Caco-2 (cell line): ENCODE results near the gene DDX49. TPM values are rescaled to one million over a fixed set of nuclear protein-coding genes. Genes with fewer than 3 reads are reported as not detected.

Source experiments
- BruUV-seq: library from RNA; stranded (reverse); fragments of 400-500 nt; replicated peaks from 2 replicates; lab custom pipeline; 2021; lab: Mats Ljungman, UMichigan
- CTCF ChIA-PET: fragments of 300-600 bp; sonication (Branson Sonifier 250); formaldehyde crosslinking; loops from one replicate; lab custom pipeline; 2022; ENCODE audit warnings: antibody characterized with exemption; lab: Charles Lee
- POLR2A ChIA-PET: fragments of 300-600 bp; sonication (Branson Sonifier 250); formaldehyde crosslinking; loops from one replicate; lab custom pipeline; 2022; ENCODE audit warnings: antibody characterized with exemption; lab: Charles Lee
- DNase-seq, 2 experiments: peaks; one replicate each; pipeline versions ENCODE4 v3.0.0 to v3.0.0-alpha.2; 2020 to 2022
- H3K27me3 ChIP-seq: replicated peaks from 2 replicates; pipeline ENCODE4 v1.6.0; 2011; ENCODE audit warnings: low read length; ENCODE audit not compliant: control insufficient read depth, insufficient read depth
- H3K36me3 ChIP-seq: 2 replicates; pipeline ENCODE4 v1.5.1; 2011; ENCODE audit warnings: low read length; ENCODE audit not compliant: control insufficient read depth, insufficient read depth
- H3K4me1 ChIP-seq: fragments of 250-450 bp; sonication (Bioruptor Pico); 2 replicates; pipeline ENCODE4 v1.5.1; 2020; ENCODE audit warnings: mild to moderate bottlenecking
- H3K4me3 ChIP-seq: 2 replicates; pipeline ENCODE4 v1.5.1; 2011; ENCODE audit warnings: low read depth, mild to moderate bottlenecking, control low read depth, low read length
- H3K9me3 ChIP-seq: fragments of 250-450 bp; sonication (Bioruptor Pico); 2 replicates; pipeline ENCODE4 v1.5.1; 2020; ENCODE audit warnings: mild to moderate bottlenecking, moderate library complexity
- H3K27ac Mint-ChIP-seq: one replicate; pipeline ENCODE4 v1.8.0; 2022; ENCODE audit warnings: mixed read lengths; ENCODE audit not compliant: unreplicated experiment
- H3K27me3 Mint-ChIP-seq: one replicate; pipeline ENCODE4 v1.8.0; 2022; ENCODE audit warnings: mixed read lengths; ENCODE audit not compliant: insufficient read depth, unreplicated experiment
- H3K36me3 Mint-ChIP-seq: one replicate; pipeline ENCODE4 v1.8.0; 2022; ENCODE audit warnings: mild to moderate bottlenecking, mixed read lengths; ENCODE audit not compliant: insufficient read depth, unreplicated experiment
- H3K4me1 Mint-ChIP-seq: one replicate; pipeline ENCODE4 v1.8.0; 2022; ENCODE audit warnings: low read depth, mixed read lengths; ENCODE audit not compliant: unreplicated experiment
- H3K4me3 Mint-ChIP-seq: one replicate; pipeline ENCODE4 v1.8.0; 2022; ENCODE audit warnings: mild to moderate bottlenecking, moderate library complexity, mixed read lengths; ENCODE audit not compliant: unreplicated experiment
- H3K9me3 Mint-ChIP-seq: one replicate; pipeline ENCODE4 v1.8.0; 2022; ENCODE audit warnings: mixed read lengths; ENCODE audit not compliant: unreplicated experiment
- intact Hi-C: fragments of 100-400 bp; cut with micrococcal nuclease; formaldehyde crosslinking; loops from one replicate; pipeline ENCODE4 v1.10.0; 2022; ENCODE audit not compliant: unreplicated experiment
- total RNA-seq: library from RNA; stranded (reverse); gene quantifications from 2 replicates; pipeline ENCODE4 v1.2.3, GENCODE V29; 2022
- TF ChIP-seq, protein P1 (sequence below), 2 experiments: fragments of 200-600 bp in 1 of 2; IDR thresholded peaks; 1 replicate in 1 of 2; 2 replicates in 1 of 2; pipeline versions ENCODE4 v1.5.1 to v1.8.0; 2011 to 2022; ENCODE audit warnings: antibody characterized with exemption in 1 of 2, control low read depth in 1 of 2, inconsistent platforms in 1 of 2, low read depth in 1 of 2, low read length in 1 of 2, mild to moderate bottlenecking in 1 of 2, moderate library complexity in 1 of 2; ENCODE audit not compliant: insufficient read depth in 1 of 2, severe bottlenecking in 1 of 2, unreplicated experiment in 1 of 2

DDX49 gene
- total RNA-seq, 1 experiment from 2014 or later: 48.7 TPM

DNA sequence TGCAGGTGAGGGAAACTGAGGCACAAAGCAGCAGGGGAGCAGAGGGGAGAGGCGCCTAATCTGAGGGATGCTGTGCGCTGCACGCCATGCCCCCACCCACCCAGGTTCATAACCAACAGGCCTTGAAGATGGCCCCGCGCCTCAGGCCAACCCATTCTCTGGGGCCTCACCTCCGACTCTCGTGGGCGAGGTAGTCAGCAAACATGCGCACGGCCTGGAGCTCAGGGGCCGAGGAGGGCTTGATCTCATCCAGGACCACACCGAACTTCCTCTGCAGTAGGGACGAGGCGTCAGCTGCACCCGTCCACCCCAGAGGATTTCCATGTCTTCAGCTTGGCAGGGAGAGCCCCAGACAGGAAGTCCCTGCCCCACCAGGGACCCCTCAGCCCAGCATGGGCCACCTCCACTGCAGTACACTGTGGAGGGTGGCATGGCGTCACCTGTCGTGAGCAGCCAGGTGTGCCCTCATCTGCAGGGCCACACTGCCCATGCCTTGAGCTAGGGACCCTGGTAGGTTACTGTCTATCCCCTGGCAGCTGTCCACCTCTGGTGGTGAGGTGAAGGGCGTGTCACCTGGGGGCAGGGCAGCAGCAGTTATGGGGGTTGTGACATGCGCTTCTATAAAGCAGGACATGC lies 8.6 kb upstream of the DDX49 start:
- H3K4me3 Mint-ChIP-seq: no peak overlapping the region
- DNase-seq: no peak
- Histone ChIP-seq H3K36me3 (no peaks in the 10 kb centered on the region), H3K4me3 (no peak overlapping the region), H3K4me1 (no peaks in the 10 kb centered on the region), H3K27me3 (no peaks in the 10 kb centered on the region), H3K9me3 (no peaks in the 10 kb centered on the region)
- no peak overlapping the region for H3K27ac Mint-ChIP-seq
- peaks cover 50% of the 10 kb centered on the region for H3K36me3 Mint-ChIP-seq
- TF ChIP-seq, protein P1, sequence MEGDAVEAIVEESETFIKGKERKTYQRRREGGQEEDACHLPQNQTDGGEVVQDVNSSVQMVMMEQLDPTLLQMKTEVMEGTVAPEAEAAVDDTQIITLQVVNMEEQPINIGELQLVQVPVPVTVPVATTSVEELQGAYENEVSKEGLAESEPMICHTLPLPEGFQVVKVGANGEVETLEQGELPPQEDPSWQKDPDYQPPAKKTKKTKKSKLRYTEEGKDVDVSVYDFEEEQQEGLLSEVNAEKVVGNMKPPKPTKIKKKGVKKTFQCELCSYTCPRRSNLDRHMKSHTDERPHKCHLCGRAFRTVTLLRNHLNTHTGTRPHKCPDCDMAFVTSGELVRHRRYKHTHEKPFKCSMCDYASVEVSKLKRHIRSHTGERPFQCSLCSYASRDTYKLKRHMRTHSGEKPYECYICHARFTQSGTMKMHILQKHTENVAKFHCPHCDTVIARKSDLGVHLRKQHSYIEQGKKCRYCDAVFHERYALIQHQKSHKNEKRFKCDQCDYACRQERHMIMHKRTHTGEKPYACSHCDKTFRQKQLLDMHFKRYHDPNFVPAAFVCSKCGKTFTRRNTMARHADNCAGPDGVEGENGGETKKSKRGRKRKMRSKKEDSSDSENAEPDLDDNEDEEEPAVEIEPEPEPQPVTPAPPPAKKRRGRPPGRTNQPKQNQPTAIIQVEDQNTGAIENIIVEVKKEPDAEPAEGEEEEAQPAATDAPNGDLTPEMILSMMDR (IDR thresholded peaks at IDR 0.05; ENCODE audit: insufficient read depth in 1 of 2, low read depth in 1 of 2, low read length in 1 of 2, severe bottlenecking in 1 of 2, unreplicated experiment in 1 of 2): no peak
- BruUV-seq: no TSS peak
- CTCF ChIA-PET: no interaction called here
- intact Hi-C loops: no loop called here
- POLR2A ChIA-PET: no interaction called here
- no peaks in the 10 kb centered on the region for H3K27me3 Mint-ChIP-seq
- no peaks in the 10 kb centered on the region for H3K9me3 Mint-ChIP-seq
- H3K4me1 Mint-ChIP-seq: no peaks in the 10 kb centered on the region

DNA sequence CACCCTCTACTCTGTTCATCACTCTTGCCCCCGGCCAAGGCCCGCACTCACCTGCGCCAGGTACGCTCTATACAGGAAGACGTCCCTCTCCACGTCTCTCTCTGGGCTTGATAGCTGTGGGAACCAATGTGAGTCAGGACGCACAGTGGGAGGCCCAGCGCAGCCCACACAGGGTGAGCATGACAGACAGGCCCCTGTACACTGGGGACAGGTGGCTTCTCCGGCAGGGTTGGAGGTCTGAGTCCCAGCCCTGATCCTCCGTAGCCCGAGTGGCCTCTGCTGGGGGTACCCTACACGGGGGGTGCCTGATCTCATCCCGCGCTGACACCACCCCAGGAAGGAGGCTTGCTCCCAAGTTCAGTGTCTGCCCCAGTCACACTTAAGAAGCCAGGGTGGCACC lies 6.6 kb upstream of the DDX49 start:
- TF ChIP-seq, protein P1 (IDR thresholded peaks at IDR 0.05; ENCODE audit: insufficient read depth in 1 of 2, low read depth in 1 of 2, low read length in 1 of 2, severe bottlenecking in 1 of 2, unreplicated experiment in 1 of 2): no peak
- Histone ChIP-seq H3K4me3 (no peak overlapping the region), H3K27me3 (no peaks in the 10 kb centered on the region), H3K4me1 (peaks cover 5% of the 10 kb centered on the region; the same call in 1 of the 2 replicates), H3K9me3 (no peaks in the 10 kb centered on the region), H3K36me3 (no peaks in the 10 kb centered on the region)
- Mint-ChIP-seq H3K9me3 (no peaks in the 10 kb centered on the region), H3K27me3 (no peaks in the 10 kb centered on the region), H3K4me1 (no peaks in the 10 kb centered on the region), H3K27ac (no peak overlapping the region), H3K4me3 (no peak overlapping the region), H3K36me3 (peaks cover 64% of the 10 kb centered on the region)
- intact Hi-C loops: no loop called here
- ChIA-PET CTCF (no interaction called here), POLR2A (no interaction called here)
- BruUV-seq: no TSS peak
- no peak for DNase-seq

DNA sequence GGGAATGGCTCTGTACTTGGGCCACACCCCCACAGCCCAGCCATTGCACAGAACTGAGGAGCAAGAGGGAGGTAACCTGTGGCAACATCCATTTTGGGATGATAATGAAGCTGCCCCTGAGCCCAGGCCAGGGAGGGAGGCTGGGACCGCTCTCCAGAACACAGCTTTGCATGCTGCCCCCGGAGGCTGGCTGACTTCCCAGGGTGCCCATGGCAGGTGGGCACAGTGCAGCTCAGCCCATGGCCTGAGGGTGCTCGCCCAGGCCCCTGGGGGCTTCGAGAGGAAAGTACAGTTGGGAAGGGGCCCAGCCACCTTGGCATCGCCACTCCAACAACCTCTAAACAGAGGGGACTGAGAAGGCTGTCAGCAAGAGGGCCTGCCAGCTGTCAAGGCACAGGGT lies 6.0 kb upstream of the DDX49 start:
- Histone ChIP-seq H3K4me3 (no peak overlapping the region), H3K9me3 (no peaks in the 10 kb centered on the region), H3K4me1 (peaks cover 5% of the 10 kb centered on the region; the same call in 1 of the 2 replicates), H3K36me3 (no peaks in the 10 kb centered on the region), H3K27me3 (no peaks in the 10 kb centered on the region)
- no peaks in the 10 kb centered on the region for H3K27me3 Mint-ChIP-seq
- intact Hi-C loops: no loop called here
- H3K9me3 Mint-ChIP-seq: no peaks in the 10 kb centered on the region
- no TSS peak for BruUV-seq
- no peaks in the 10 kb centered on the region for H3K4me1 Mint-ChIP-seq
- CTCF ChIA-PET: no interaction called here
- H3K27ac Mint-ChIP-seq: no peak overlapping the region
- H3K36me3 Mint-ChIP-seq: peaks cover 64% of the 10 kb centered on the region
- H3K4me3 Mint-ChIP-seq: no peak overlapping the region
- no peak for DNase-seq
- POLR2A ChIA-PET: no interaction called here
- TF ChIP-seq, protein P1 (IDR thresholded peaks at IDR 0.05; ENCODE audit: insufficient read depth in 1 of 2, low read depth in 1 of 2, low read length in 1 of 2, severe bottlenecking in 1 of 2, unreplicated experiment in 1 of 2): no peak
